ENCODE results near the gene HMX1.

DNA sequence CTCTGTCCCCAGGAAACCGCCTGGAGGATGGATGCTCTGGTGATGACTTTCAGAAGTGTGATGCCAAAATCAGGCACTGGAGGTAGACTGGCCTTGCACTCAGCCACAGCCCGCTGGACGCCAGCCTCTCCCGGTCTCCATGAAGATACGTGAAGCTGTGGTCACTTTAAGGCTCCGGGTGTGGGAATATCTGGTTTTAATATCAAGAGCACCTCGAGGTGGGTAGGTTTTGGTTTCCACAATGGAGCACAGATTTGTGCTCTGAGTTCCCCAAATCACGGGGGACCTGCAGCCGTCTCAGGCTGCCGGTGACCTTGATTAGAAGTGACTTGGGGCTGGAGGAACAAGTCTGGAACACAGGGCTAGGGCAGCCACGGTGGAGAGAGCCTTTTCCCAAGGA is 6.8 kb upstream of the HMX1 start:
- TF ChIP-seq EZH2 (IDR thresholded peaks at IDR 0.05; ENCODE audit: insufficient read depth, poor library complexity, severe bottlenecking) (no peak), EZH2phosphoT487 (IDR thresholded peaks at IDR 0.05; ENCODE audit: insufficient read depth, low read depth) (no peak)
